Measurements from ENCODE around the gene VAC14.

The VAC14 gene

GRCh38 chr16:70803319-70803718, 2.4 kb upstream of the VAC14 start:
- no peaks in the 10 kb centered on the region for H3K27me3 ChIP-seq (ENCODE audit: insufficient read depth, low read length)
- H3K36me3 ChIP-seq (ENCODE audit: insufficient read depth, low read length), result peaks cover 5% of the 10 kb centered on the region; the same call in 1 of the 2 replicates
- no peak overlapping the region for H2AFZ ChIP-seq (ENCODE audit: low read length, unreplicated experiment)
- peak overlapping the region; percentile 96 for H3K27ac ChIP-seq (ENCODE audit: low read depth, low read length)
- peaks cover 34% of the 10 kb centered on the region for H3K4me1 ChIP-seq (ENCODE audit: control insufficient read depth, insufficient read depth, low read length, unreplicated experiment)
- H3K4me3 ChIP-seq (ENCODE audit: low read depth, low read length), result no peak overlapping the region
- H3K79me2 ChIP-seq (ENCODE audit: control insufficient read depth, insufficient read depth, low read length, unreplicated experiment), result peaks cover 26% of the 10 kb centered on the region

DNA sequence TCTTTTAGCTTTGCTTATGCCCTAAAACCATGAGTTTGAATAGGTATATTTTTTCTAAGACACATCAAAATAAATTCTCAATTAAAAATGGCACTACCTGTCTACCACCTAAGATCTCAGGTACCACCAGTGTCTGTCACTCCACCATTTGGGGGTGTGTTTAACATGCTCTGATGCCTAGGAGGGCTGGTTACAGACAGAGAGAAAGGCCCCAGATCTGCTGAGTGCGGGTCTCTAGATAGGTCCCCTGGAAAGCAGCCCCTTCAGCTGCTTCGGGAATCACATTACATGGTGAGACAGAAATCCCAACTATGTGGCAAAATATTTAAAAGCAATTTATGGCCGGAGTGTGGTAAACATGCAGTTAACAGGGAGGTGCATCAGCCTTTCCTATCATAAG, 653 bp upstream of the VAC14 start:
- Histone ChIP-seq H2AFZ (ENCODE audit: low read length, unreplicated experiment) (peak overlapping the region; percentile 28), H3K4me3 (ENCODE audit: low read depth, low read length) (peak overlapping the region; percentile 89; the same call in 1 of the 2 replicates)

DNA sequence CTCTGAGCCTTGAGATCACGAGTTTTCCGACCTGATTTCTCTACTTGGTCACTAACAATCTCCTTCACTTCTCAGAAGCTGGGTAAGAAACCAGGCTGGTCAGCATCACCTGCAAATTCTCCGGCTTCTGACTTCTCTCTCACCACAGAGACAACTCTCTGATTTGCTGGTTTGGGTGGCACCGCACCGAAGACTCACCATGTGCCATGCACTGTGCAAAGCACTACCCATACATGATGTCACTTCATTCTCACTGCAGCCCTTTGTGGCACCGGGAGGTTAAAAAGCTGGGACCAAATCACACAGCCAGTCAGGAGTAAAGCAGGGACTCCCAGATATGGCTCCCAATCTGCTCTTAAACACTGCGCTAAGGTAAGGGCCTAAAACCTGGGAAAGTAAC, 647 bp downstream of the VAC14 start:
- Histone ChIP-seq H3K27me3 (ENCODE audit: insufficient read depth, low read length) (no peaks in the 10 kb centered on the region), H3K79me2 (ENCODE audit: control insufficient read depth, insufficient read depth, low read length, unreplicated experiment) (peaks cover 55% of the 10 kb centered on the region), H3K4me3 (ENCODE audit: low read depth, low read length) (peak overlapping the region; percentile 89), H3K36me3 (ENCODE audit: insufficient read depth, low read length) (peaks cover 7% of the 10 kb centered on the region; the same call in 1 of the 2 replicates), H3K4me1 (ENCODE audit: control insufficient read depth, insufficient read depth, low read length, unreplicated experiment) (peaks cover 21% of the 10 kb centered on the region), H2AFZ (ENCODE audit: low read length, unreplicated experiment) (peak overlapping the region; percentile 58), H3K27ac (ENCODE audit: low read depth, low read length) (peak overlapping the region; percentile 23; the same call in 1 of the 2 replicates)

More for the DNA sequence above, 653 bp upstream of the VAC14 start:
- peaks cover 33% of the 10 kb centered on the region for H3K4me1 ChIP-seq (ENCODE audit: control insufficient read depth, insufficient read depth, low read length, unreplicated experiment)
- peaks cover 7% of the 10 kb centered on the region; the same call in 1 of the 2 replicates for H3K36me3 ChIP-seq (ENCODE audit: insufficient read depth, low read length)
- peaks cover 42% of the 10 kb centered on the region for H3K79me2 ChIP-seq (ENCODE audit: control insufficient read depth, insufficient read depth, low read length, unreplicated experiment)
- H3K27me3 ChIP-seq (ENCODE audit: insufficient read depth, low read length), result no peaks in the 10 kb centered on the region
- H3K27ac ChIP-seq (ENCODE audit: low read depth, low read length), result no peak overlapping the region

GRCh38 chr16:70796301-70796700, 4.7 kb downstream of the VAC14 start:
- Histone ChIP-seq H3K79me2 (ENCODE audit: control insufficient read depth, insufficient read depth, low read length, unreplicated experiment) (peaks cover 94% of the 10 kb centered on the region), H3K36me3 (ENCODE audit: insufficient read depth, low read length) (peaks cover 7% of the 10 kb centered on the region; the same call in 1 of the 2 replicates), H3K4me3 (ENCODE audit: low read depth, low read length) (no peak overlapping the region), H3K4me1 (ENCODE audit: control insufficient read depth, insufficient read depth, low read length, unreplicated experiment) (peaks cover 5% of the 10 kb centered on the region), H3K27me3 (ENCODE audit: insufficient read depth, low read length) (no peaks in the 10 kb centered on the region), H3K27ac (ENCODE audit: low read depth, low read length) (no peak overlapping the region), H2AFZ (ENCODE audit: low read length, unreplicated experiment) (no peak overlapping the region)

- H2AFZ ChIP-seq (ENCODE audit: low read length, unreplicated experiment), result no peak overlapping the region
- peaks cover 97% of the 10 kb centered on the region for H3K79me2 ChIP-seq (ENCODE audit: control insufficient read depth, insufficient read depth, low read length, unreplicated experiment)
- H3K27me3 ChIP-seq (ENCODE audit: insufficient read depth, low read length), result no peaks in the 10 kb centered on the region
- H3K36me3 ChIP-seq (ENCODE audit: insufficient read depth, low read length), result peaks cover 7% of the 10 kb centered on the region; the same call in 1 of the 2 replicates
- H3K4me3 ChIP-seq (ENCODE audit: low read depth, low read length), result no peak overlapping the region
- H3K4me1 ChIP-seq (ENCODE audit: control insufficient read depth, insufficient read depth, low read length, unreplicated experiment), result peaks cover 5% of the 10 kb centered on the region
- no peak overlapping the region for H3K27ac ChIP-seq (ENCODE audit: low read depth, low read length)
Measured at GRCh38 chr16:70795296-70795912, 5.6 kb downstream of the VAC14 start.

GRCh38 chr16:70793851-70794502, 7.0 kb downstream of the VAC14 start:
- Histone ChIP-seq H3K27ac (ENCODE audit: low read depth, low read length) (no peak overlapping the region), H3K27me3 (ENCODE audit: insufficient read depth, low read length) (no peaks in the 10 kb centered on the region), H3K4me1 (ENCODE audit: control insufficient read depth, insufficient read depth, low read length, unreplicated experiment) (peaks cover 3% of the 10 kb centered on the region), H3K79me2 (ENCODE audit: control insufficient read depth, insufficient read depth, low read length, unreplicated experiment) (peaks cover 88% of the 10 kb centered on the region), H2AFZ (ENCODE audit: low read length, unreplicated experiment) (no peak overlapping the region), H3K4me3 (ENCODE audit: low read depth, low read length) (no peak overlapping the region), H3K36me3 (ENCODE audit: insufficient read depth, low read length) (peaks cover 4% of the 10 kb centered on the region; the same call in 1 of the 2 replicates)

DNA sequence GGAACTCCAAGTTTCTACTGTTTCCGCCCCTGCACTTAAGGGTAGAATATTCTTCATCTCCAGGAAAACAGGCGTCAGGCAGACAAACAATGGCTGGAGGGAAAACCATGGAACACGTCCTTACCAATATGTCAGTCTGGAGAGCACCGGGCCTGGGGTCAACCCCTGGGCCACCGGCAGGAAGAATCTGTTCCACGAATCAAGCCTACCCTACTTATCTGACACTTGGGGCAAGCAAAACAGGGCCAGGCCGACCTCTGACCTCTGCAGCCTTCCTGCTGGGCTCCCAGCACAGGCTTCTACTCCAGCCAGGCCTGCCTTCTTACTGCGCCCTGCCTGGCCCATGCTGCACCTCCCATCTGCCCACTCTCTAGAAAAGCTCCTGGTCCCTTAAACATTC, 10.1 kb downstream of the VAC14 start:
- Histone ChIP-seq H3K79me2 (ENCODE audit: control insufficient read depth, insufficient read depth, low read length, unreplicated experiment) (peaks cover 65% of the 10 kb centered on the region), H3K27me3 (ENCODE audit: insufficient read depth, low read length) (no peaks in the 10 kb centered on the region), H2AFZ (ENCODE audit: low read length, unreplicated experiment) (no peak overlapping the region)

GRCh38 chr16:70789595-70790447, 11.1 kb downstream of the VAC14 start:
- H3K4me1 ChIP-seq (ENCODE audit: control insufficient read depth, insufficient read depth, low read length, unreplicated experiment), result peaks cover 3% of the 10 kb centered on the region
- no peak overlapping the region for H3K27ac ChIP-seq (ENCODE audit: low read depth, low read length)
- peaks cover 56% of the 10 kb centered on the region for H3K79me2 ChIP-seq (ENCODE audit: control insufficient read depth, insufficient read depth, low read length, unreplicated experiment)

More for the DNA sequence above, 10.1 kb downstream of the VAC14 start:
- H3K27ac ChIP-seq (ENCODE audit: low read depth, low read length), result no peak overlapping the region
- H3K4me3 ChIP-seq (ENCODE audit: low read depth, low read length), result no peak overlapping the region
- peaks cover 2% of the 10 kb centered on the region; the same call in 1 of the 2 replicates for H3K36me3 ChIP-seq (ENCODE audit: insufficient read depth, low read length)
- H3K4me1 ChIP-seq (ENCODE audit: control insufficient read depth, insufficient read depth, low read length, unreplicated experiment), result peaks cover 3% of the 10 kb centered on the region

DNA sequence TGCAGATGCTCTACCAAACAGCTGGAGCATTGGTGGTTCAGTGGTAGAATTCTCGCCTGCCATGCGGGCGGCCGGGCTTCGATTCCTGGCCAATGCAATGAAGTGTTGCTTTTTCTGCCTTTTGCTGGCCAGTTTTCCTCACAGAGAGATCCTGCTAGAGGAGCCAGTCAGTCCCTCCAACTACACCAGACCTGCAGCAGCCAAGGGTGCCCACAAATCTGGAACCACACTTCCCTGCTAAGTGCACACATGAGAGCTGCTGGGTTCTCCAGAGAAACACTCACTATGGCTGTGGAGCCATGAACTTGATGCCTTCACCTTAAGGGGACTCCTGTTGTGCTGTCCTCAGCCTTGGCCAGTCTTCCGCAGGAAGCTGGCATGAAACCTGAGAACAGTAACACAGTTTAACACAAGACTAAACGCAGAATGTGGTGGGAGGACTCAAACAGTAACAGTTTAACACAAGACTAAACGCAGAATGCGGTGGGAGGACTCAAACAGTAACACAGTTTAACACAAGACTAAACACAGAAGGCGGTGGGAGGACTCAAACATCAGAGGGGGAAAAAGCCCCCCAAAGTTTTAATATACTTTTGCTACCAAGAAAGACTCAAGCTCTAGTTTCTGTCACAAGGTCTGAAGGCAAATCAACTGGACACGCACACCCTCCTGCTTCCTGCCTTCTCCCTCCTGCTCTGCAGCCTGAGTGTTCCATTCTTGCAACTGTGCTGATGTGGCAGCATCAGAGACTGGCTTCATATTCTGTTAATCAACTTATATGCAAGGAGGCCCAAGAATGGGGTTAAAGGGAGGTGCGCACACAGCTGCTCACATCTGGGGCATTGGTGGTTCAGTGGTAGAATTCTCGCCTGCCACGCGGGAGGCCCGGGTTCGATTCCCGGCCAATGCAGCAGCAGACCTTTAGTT, 12.0 kb downstream of the VAC14 start:
- peaks cover 3% of the 10 kb centered on the region for H3K4me1 ChIP-seq (ENCODE audit: control insufficient read depth, insufficient read depth, low read length, unreplicated experiment)
- H2AFZ ChIP-seq (ENCODE audit: low read length, unreplicated experiment), result no peak overlapping the region
- peaks cover 12% of the 10 kb centered on the region; the same call in 1 of the 2 replicates for H3K36me3 ChIP-seq (ENCODE audit: insufficient read depth, low read length)
- H3K27ac ChIP-seq (ENCODE audit: low read depth, low read length), result no peak overlapping the region
- H3K79me2 ChIP-seq (ENCODE audit: control insufficient read depth, insufficient read depth, low read length, unreplicated experiment), result peaks cover 48% of the 10 kb centered on the region
- no peaks in the 10 kb centered on the region for H3K27me3 ChIP-seq (ENCODE audit: insufficient read depth, low read length)
- no peak overlapping the region for H3K4me3 ChIP-seq (ENCODE audit: low read depth, low read length)

More at GRCh38 chr16:70789595-70790447, 11.1 kb downstream of the VAC14 start:
- no peaks in the 10 kb centered on the region for H3K27me3 ChIP-seq (ENCODE audit: insufficient read depth, low read length)
- H3K4me3 ChIP-seq (ENCODE audit: low read depth, low read length), result no peak overlapping the region
- H3K36me3 ChIP-seq (ENCODE audit: insufficient read depth, low read length), result peaks cover 11% of the 10 kb centered on the region; the same call in 1 of the 2 replicates
- H2AFZ ChIP-seq (ENCODE audit: low read length, unreplicated experiment), result no peak overlapping the region
